Neural cell (in vitro differentiated cells): Measurements from ENCODE around the gene LPP. TPM values are rescaled to one million over a fixed set of nuclear protein-coding genes. Genes with fewer than 3 reads are reported as not detected.

Experiments used
- H2AFZ ChIP-seq: fragments of 200-600, 300-800 bp; sonication (generic), shearing (Covaris generic); 2 replicates; pipeline ENCODE4 v1.6.0; 2014; ENCODE audit warnings: low read depth, mild to moderate bottlenecking, antibody characterized with exemption, low read length, moderate library complexity
- H3F3A ChIP-seq: fragments of 200-600 bp; shearing (Covaris generic); 2 replicates; pipeline ENCODE4 v1.6.1; 2016; ENCODE audit warnings: mild to moderate bottlenecking, moderate library complexity, mixed read lengths, antibody characterized with exemption, low read length; ENCODE audit not compliant: insufficient read depth, poor library complexity, severe bottlenecking
- H3K27ac ChIP-seq: fragments of 200-600, 300-800 bp; sonication (generic), shearing (Covaris generic); 2 replicates; pipeline ENCODE4 v1.5.1; 2014; ENCODE audit warnings: mild to moderate bottlenecking, low read length, moderate library complexity
- H3K27me3 ChIP-seq: fragments of 300-800, 200-600 bp; sonication (generic), shearing (Covaris generic); 2 replicates; pipeline ENCODE4 v1.6.0; 2014; ENCODE audit warnings: mild to moderate bottlenecking, low read depth, low read length, moderate library complexity; ENCODE audit not compliant: insufficient read depth
- H3K36me3 ChIP-seq: fragments of 300-800, 200-600 bp; sonication (generic), shearing (Covaris generic); 2 replicates; pipeline ENCODE4 v1.5.1; 2014; ENCODE audit warnings: mild to moderate bottlenecking, antibody characterized with exemption, low read length, moderate library complexity; ENCODE audit not compliant: insufficient read depth
- H3K4me2 ChIP-seq: fragments of 300-800, 200-600 bp; sonication (generic), shearing (Covaris generic); 2 replicates; pipeline ENCODE4 v1.6.0; 2014; ENCODE audit warnings: mild to moderate bottlenecking, low read length
- H3K4me3 ChIP-seq: fragments of 300-800, 200-600 bp; sonication (generic), shearing (Covaris generic); 2 replicates; pipeline ENCODE4 v1.5.1; 2014; ENCODE audit warnings: mild to moderate bottlenecking, low read length, moderate library complexity
- H3K79me2 ChIP-seq: fragments of 200-600 bp; shearing (Covaris generic); replicated peaks from 2 replicates; pipeline ENCODE4 v1.6.0; 2014; ENCODE audit warnings: mild to moderate bottlenecking, low read length, moderate library complexity; ENCODE audit not compliant: insufficient read depth
- H3K9ac ChIP-seq: fragments of 300-800, 200-600 bp; sonication (generic), shearing (Covaris generic); 2 replicates; pipeline ENCODE4 v1.6.1; 2016; ENCODE audit warnings: mild to moderate bottlenecking, low read length, mixed read lengths
- H3K9me2 ChIP-seq: fragments of 200-600 bp; shearing (Covaris generic); 2 replicates; pipeline ENCODE4 v1.6.1; 2016; ENCODE audit warnings: mild to moderate bottlenecking, low read length, mixed read lengths; ENCODE audit not compliant: insufficient read depth
- H3K9me3 ChIP-seq: fragments of 200-600, 300-800 bp; sonication (generic), shearing (Covaris generic); 2 replicates; pipeline ENCODE4 v1.6.1; 2016; ENCODE audit warnings: mild to moderate bottlenecking, mixed run types, low read length, moderate library complexity, mixed read lengths
- H4K20me1 ChIP-seq: fragments of 200-600 bp; shearing (Covaris generic); 2 replicates; pipeline ENCODE4 v1.6.1; 2016; ENCODE audit warnings: mild to moderate bottlenecking, mixed run types; ENCODE audit not compliant: insufficient read depth
- EP300 ChIP-seq: fragments of 450-650 bp; conservative IDR thresholded peaks from 2 replicates; pipeline ENCODE4 v1.6.1; 2014; ENCODE audit warnings: antibody characterized with exemption, mild to moderate bottlenecking, moderate library complexity; ENCODE audit not compliant: poor library complexity, severe bottlenecking
- EZH2 ChIP-seq: fragments of 200-600, 300-800 bp; shearing (Covaris generic), sonication (generic); IDR thresholded peaks from 2 replicates; pipeline ENCODE4 v1.6.1; 2014; ENCODE audit warnings: antibody characterized with exemption, low read length, borderline replicate concordance, mild to moderate bottlenecking; ENCODE audit not compliant: insufficient read depth, poor library complexity, severe bottlenecking
- MXI1 ChIP-seq: fragments of 450-650 bp; conservative IDR thresholded peaks from 2 replicates; pipeline ENCODE4 v1.6.1; 2014; ENCODE audit warnings: antibody characterized with exemption, mild to moderate bottlenecking; ENCODE audit not compliant: poor library complexity, severe bottlenecking
- POLR2AphosphoS5 ChIP-seq: IDR thresholded peaks from 2 replicates; pipeline ENCODE4 v1.6.1; 2012
- RAD21 ChIP-seq: fragments of 450-650 bp; conservative IDR thresholded peaks from 2 replicates; pipeline ENCODE4 v1.6.1; 2014; ENCODE audit warnings: antibody characterized with exemption, mild to moderate bottlenecking, moderate library complexity
- SMC3 ChIP-seq: fragments of 450-650 bp; conservative IDR thresholded peaks from 2 replicates; pipeline ENCODE4 v1.6.1; 2014; ENCODE audit warnings: antibody characterized with exemption, mild to moderate bottlenecking, moderate library complexity; ENCODE audit not compliant: poor library complexity
- TAF1 ChIP-seq: IDR thresholded peaks from 2 replicates; pipeline ENCODE4 v1.6.1; 2012; ENCODE audit warnings: low read depth
- polyA plus RNA-seq: library from polyadenylated mRNA; depleted of rRNA; stranded (reverse); fragments of >200 nt; gene quantifications from 2 replicates; pipeline ENCODE4 v1.2.3, GENCODE V29; 2014
- TF ChIP-seq, protein P1 (sequence below): IDR thresholded peaks from 2 replicates; pipeline ENCODE4 v1.6.1; 2012; ENCODE audit warnings: borderline replicate concordance
- TF ChIP-seq, protein P2 (sequence below): fragments of 450-650 bp; IDR thresholded peaks from 2 replicates; pipeline ENCODE4 v1.5.1; 2014; ENCODE audit warnings: antibody characterized with exemption, mild to moderate bottlenecking, moderate library complexity; ENCODE audit not compliant: poor library complexity, severe bottlenecking

LPP gene
- polyA plus RNA-seq, 1 donor from 2014 or later, result 3.0 TPM

GRCh38 chr3:188106887-188107830, 46.8 kb upstream of the LPP start:
- H3K36me3 ChIP-seq, result no peaks in the 10 kb centered on the region
- no peaks in the 10 kb centered on the region for H3K9me3 ChIP-seq
- H3K79me2 ChIP-seq, result no peaks in the 10 kb centered on the region
- H2AFZ ChIP-seq, result no peak overlapping the region
- TF ChIP-seq SMC3, result no peak
- no peak for TF ChIP-seq MXI1
- no peak for TF ChIP-seq RAD21
- TF ChIP-seq EP300, result no peak
- TF ChIP-seq, protein P1, sequence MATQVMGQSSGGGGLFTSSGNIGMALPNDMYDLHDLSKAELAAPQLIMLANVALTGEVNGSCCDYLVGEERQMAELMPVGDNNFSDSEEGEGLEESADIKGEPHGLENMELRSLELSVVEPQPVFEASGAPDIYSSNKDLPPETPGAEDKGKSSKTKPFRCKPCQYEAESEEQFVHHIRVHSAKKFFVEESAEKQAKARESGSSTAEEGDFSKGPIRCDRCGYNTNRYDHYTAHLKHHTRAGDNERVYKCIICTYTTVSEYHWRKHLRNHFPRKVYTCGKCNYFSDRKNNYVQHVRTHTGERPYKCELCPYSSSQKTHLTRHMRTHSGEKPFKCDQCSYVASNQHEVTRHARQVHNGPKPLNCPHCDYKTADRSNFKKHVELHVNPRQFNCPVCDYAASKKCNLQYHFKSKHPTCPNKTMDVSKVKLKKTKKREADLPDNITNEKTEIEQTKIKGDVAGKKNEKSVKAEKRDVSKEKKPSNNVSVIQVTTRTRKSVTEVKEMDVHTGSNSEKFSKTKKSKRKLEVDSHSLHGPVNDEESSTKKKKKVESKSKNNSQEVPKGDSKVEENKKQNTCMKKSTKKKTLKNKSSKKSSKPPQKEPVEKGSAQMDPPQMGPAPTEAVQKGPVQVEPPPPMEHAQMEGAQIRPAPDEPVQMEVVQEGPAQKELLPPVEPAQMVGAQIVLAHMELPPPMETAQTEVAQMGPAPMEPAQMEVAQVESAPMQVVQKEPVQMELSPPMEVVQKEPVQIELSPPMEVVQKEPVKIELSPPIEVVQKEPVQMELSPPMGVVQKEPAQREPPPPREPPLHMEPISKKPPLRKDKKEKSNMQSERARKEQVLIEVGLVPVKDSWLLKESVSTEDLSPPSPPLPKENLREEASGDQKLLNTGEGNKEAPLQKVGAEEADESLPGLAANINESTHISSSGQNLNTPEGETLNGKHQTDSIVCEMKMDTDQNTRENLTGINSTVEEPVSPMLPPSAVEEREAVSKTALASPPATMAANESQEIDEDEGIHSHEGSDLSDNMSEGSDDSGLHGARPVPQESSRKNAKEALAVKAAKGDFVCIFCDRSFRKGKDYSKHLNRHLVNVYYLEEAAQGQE, result no peak
- no peak for TF ChIP-seq EZH2
- TF ChIP-seq, protein P2, sequence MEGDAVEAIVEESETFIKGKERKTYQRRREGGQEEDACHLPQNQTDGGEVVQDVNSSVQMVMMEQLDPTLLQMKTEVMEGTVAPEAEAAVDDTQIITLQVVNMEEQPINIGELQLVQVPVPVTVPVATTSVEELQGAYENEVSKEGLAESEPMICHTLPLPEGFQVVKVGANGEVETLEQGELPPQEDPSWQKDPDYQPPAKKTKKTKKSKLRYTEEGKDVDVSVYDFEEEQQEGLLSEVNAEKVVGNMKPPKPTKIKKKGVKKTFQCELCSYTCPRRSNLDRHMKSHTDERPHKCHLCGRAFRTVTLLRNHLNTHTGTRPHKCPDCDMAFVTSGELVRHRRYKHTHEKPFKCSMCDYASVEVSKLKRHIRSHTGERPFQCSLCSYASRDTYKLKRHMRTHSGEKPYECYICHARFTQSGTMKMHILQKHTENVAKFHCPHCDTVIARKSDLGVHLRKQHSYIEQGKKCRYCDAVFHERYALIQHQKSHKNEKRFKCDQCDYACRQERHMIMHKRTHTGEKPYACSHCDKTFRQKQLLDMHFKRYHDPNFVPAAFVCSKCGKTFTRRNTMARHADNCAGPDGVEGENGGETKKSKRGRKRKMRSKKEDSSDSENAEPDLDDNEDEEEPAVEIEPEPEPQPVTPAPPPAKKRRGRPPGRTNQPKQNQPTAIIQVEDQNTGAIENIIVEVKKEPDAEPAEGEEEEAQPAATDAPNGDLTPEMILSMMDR, result no peak
- no peak for TF ChIP-seq TAF1
- no peak for TF ChIP-seq POLR2AphosphoS5
- H3K4me2 ChIP-seq, result no peak overlapping the region
- no peaks in the 10 kb centered on the region for H3F3A ChIP-seq
- H3K4me3 ChIP-seq, result no peak overlapping the region
- H3K27ac ChIP-seq, result no peak overlapping the region
- H3K27me3 ChIP-seq, result no peaks in the 10 kb centered on the region
- H4K20me1 ChIP-seq, result no peaks in the 10 kb centered on the region
- no peaks in the 10 kb centered on the region for H3K9me2 ChIP-seq
- no peak overlapping the region for H3K9ac ChIP-seq

DNA sequence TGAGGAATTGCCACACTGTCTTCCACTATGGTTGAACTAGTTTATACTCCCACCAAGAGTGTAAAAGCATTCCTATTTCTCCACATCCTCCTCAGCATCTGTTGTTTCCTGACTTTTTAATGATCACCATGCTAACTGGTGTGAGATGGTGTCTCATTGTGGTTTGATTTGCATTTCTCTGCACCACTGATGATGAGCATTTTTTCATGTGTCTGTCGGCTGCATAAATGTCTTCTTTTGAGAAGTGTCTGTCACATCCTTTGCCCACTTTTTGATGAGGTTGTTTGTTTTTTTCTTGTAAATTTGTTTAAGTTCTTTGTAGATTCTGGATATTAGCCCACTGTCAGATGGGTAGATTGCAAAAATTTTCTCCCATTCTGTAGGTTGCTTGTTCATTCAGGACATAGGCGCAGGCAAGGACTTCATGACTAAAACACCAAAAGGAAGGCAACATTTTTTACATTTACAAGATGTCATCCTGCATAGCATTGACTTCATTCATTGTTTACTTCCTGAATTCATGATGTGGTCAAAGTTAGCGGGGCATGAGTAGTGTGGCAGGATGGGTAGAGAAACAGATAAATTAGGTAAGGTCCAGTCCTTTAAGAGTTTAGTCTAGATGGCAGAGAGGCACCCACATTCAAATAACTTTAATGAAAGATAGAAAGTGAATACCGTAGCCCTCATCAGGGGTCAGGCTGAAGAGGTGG, 45.1 kb upstream of the LPP start:
- Histone ChIP-seq H3K36me3 (no peaks in the 10 kb centered on the region), H3K27me3 (no peaks in the 10 kb centered on the region), H4K20me1 (no peaks in the 10 kb centered on the region), H3K27ac (no peak overlapping the region), H2AFZ (no peak overlapping the region), H3K4me2 (no peak overlapping the region), H3K4me3 (no peak overlapping the region), H3F3A (no peaks in the 10 kb centered on the region), H3K9ac (no peak overlapping the region), H3K9me2 (no peaks in the 10 kb centered on the region), H3K9me3 (no peaks in the 10 kb centered on the region), H3K79me2 (no peaks in the 10 kb centered on the region)
- TF ChIP-seq, protein P2, result no peak
- no peak for TF ChIP-seq SMC3
- TF ChIP-seq TAF1, result no peak
- no peak for TF ChIP-seq MXI1
- no peak for TF ChIP-seq EZH2
- no peak for TF ChIP-seq EP300
- TF ChIP-seq RAD21, result no peak
- no peak for TF ChIP-seq POLR2AphosphoS5
- TF ChIP-seq, protein P1, result no peak
